ENCODE results near the gene PAK5.

PAK5 gene

GRCh38 chr20:9789131-9789530, 49.7 kb downstream of the PAK5 start:
- no peak for DNase-seq (ENCODE audit: low read depth in 2 of 2)

- DNase-seq (ENCODE audit: low read depth in 2 of 2) = no peak
Measured at GRCh38 chr20:9775176-9775575, 63.7 kb downstream of the PAK5 start.

GRCh38 chr20:9769954-9770353, 68.9 kb downstream of the PAK5 start:
- DNase-seq (ENCODE audit: low read depth in 2 of 2) = no peak

GRCh38 chr20:9761476-9761875, 77.4 kb downstream of the PAK5 start:
- no peak for DNase-seq (ENCODE audit: low read depth in 2 of 2)

GRCh38 chr20:9759392-9759791, 79.5 kb downstream of the PAK5 start:
- DNase-seq (ENCODE audit: low read depth in 2 of 2) = no peak

GRCh38 chr20:9758752-9759151, 80.1 kb downstream of the PAK5 start:
- no peak for DNase-seq (ENCODE audit: low read depth in 2 of 2)

GRCh38 chr20:9756660-9757059, 82.2 kb downstream of the PAK5 start:
- no peak for DNase-seq (ENCODE audit: low read depth in 2 of 2)

- no peak for DNase-seq (ENCODE audit: low read depth in 2 of 2)
Measured at GRCh38 chr20:9755301-9755700, 83.6 kb downstream of the PAK5 start.

- no peak for DNase-seq (ENCODE audit: low read depth in 2 of 2)
Measured at GRCh38 chr20:9744551-9744950, 94.3 kb downstream of the PAK5 start.

GRCh38 chr20:9743871-9744270, 95.0 kb downstream of the PAK5 start:
- DNase-seq (ENCODE audit: low read depth in 2 of 2) = no peak

- no peak for DNase-seq (ENCODE audit: low read depth in 2 of 2)
Measured at GRCh38 chr20:9742821-9743220, 96.1 kb downstream of the PAK5 start.

- DNase-seq (ENCODE audit: low read depth in 2 of 2) = no peak
Measured at GRCh38 chr20:9741996-9742395, 96.9 kb downstream of the PAK5 start.

GRCh38 chr20:9740486-9740885, 98.4 kb downstream of the PAK5 start:
- DNase-seq (ENCODE audit: low read depth in 2 of 2) = no peak

GRCh38 chr20:9739991-9740390, 98.9 kb downstream of the PAK5 start:
- DNase-seq (ENCODE audit: low read depth in 2 of 2) = no peak

- no peak for DNase-seq (ENCODE audit: low read depth in 2 of 2)
Measured at GRCh38 chr20:9736373-9736772, 102.5 kb downstream of the PAK5 start.

GRCh38 chr20:9723501-9724202, 115.2 kb downstream of the PAK5 start:
- no peak for DNase-seq (ENCODE audit: low read depth in 2 of 2)

GRCh38 chr20:9711872-9712271, 127.0 kb downstream of the PAK5 start:
- DNase-seq (ENCODE audit: low read depth in 2 of 2) = no peak

GRCh38 chr20:9710685-9711084, 128.2 kb downstream of the PAK5 start:
- DNase-seq (ENCODE audit: low read depth in 2 of 2) = no peak

GRCh38 chr20:9705722-9706476, 133.0 kb downstream of the PAK5 start:
- no peak for DNase-seq (ENCODE audit: low read depth in 2 of 2)

- no peak for DNase-seq (ENCODE audit: low read depth in 2 of 2)
Measured at GRCh38 chr20:9699181-9699580, 139.7 kb downstream of the PAK5 start.

GRCh38 chr20:9689041-9689440, 149.8 kb downstream of the PAK5 start:
- no peak for DNase-seq (ENCODE audit: low read depth in 2 of 2)

GRCh38 chr20:9686866-9687265, 152.0 kb downstream of the PAK5 start:
- DNase-seq (ENCODE audit: low read depth in 2 of 2) = no peak

- DNase-seq (ENCODE audit: low read depth in 2 of 2) = no peak
Measured at GRCh38 chr20:9686455-9686854, 152.4 kb downstream of the PAK5 start.

Measured in stimulated activated CD4-positive, alpha-beta T cell treated with anti-CD3 and anti-CD28 coated beads, Interleukin-15, amount 100 ng/mL, for 48 hours (primary cell).